HG03521 (cell line): ENCODE data around the gene RTL1.

ENCODE experiments used
- ATAC-seq: cut with Tn5 transposase; IDR thresholded peaks from one replicate; pipeline ENCODE4 v1.9.1; 2021; ENCODE audit warnings: mild to moderate bottlenecking, moderate library complexity; ENCODE audit not compliant: unreplicated experiment

RTL1 gene

DNA sequence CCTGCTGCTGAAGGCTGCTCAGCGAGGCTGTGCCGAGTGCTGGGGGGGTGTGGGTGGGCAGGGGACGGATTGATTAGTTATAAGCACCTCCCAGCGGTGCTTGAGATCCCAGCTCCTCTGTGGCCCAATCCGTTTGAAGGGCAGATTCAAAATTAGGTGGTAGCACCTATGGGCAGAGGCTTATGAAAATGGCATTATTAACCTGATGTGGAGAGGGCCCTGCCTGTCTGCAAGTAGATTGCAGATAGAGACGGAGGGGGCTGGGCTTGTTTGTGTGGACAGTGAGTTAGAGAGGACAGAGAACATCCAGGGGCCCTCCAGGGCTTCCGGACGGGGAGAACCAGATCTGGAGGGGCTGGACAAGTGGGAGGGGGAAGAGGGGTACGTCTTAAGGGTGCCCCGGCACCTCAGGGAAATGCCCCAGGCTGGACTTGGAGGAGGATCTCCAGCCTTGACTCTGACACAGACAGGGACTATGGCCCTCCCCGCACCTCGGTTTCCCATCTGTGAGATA, at the start of gene RTL1:
TSS of gene RTL1 (minus strand) at position 51 of the 514 bp plus-strand sequence. CDS start 18,934 bp downstream, outside the sequence.
- ATAC-seq, result no peak

DNA sequence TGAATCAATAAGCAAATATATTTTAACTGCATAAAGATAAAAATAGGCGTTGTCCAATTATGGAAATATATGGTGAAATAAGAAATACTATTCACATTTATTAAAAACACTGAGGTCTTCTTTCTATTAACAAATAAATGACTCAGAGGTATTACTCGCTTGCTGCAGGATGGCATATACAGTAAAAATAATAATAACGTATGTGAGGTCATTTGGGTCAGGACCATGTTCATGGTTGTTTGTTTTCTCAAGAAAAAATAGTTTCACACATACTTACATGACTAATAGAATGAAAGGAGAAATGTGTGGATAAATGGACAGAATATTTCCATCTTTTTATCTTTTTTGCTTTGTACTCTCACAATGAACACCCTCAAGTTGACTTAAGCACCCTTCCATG, 46.5 kb upstream of the RTL1 start:
- no peak for ATAC-seq

DNA sequence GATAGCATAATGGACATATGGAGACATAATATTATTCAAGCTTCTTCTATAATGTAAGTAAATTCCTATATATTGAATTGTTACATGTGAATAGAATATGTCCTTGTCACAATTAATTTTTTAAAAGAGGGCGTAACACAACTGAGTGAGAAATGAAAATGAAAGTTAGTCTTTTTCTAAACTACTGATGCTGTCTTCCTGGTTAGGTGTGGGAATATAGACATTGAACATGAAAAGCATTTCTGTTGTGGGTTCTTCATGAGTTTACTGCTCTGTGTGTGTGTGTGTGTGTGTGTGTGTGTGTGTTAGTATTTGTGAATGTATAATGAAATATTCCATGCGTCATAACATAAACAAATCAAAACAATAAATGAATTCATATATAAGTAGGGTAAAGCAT, 40.5 kb upstream of the RTL1 start:
- ATAC-seq, result no peak

- no peak for ATAC-seq
Measured at GRCh38 chr14:100930270-100930669, 26.7 kb upstream of the RTL1 start.

DNA sequence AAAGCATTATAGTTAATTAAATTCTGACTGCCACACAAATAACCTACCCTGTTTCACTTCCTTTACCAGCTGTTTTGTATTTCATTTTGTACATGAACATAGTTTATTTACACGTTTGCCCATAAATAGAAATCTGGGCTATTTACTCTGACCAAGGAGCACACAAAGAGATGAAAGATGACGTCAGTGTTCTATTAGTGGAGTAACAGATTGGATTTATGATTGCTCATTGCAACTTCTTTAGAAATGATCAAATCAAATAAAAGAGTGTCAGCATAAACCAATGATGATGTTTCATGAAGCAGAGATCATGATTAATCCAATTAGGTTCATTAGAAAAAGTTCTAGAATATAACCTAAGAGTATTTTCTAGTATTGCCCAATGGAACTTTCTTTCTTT, 12.0 kb upstream of the RTL1 start:
- no peak for ATAC-seq

DNA sequence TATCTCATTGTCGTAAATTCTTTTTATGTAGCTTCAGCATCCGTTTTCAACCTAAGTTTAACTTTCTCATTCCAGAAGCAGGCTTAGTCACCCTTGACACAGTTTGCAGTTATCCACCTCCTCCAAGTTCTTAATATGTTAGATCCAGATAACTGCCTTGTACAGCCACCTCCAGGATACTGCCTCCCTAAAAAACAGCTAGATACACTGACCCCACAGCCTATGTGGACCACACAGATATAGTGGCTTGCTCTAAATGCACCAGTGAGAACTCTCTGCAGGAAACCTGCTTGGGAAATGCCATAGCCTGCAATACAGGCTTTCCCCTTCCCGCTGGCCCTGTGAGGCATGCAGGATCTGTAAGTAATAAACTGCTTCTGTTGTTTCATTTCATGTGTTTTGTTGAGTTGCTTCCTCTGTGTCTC, 11.1 kb upstream of the RTL1 start:
- no peak for ATAC-seq

GRCh38 chr14:100911665-100912316, 8.3 kb upstream of the RTL1 start:
- no peak for ATAC-seq

- ATAC-seq, result no peak
Measured at GRCh38 chr14:100910888-100911664, 7.6 kb upstream of the RTL1 start.

DNA sequence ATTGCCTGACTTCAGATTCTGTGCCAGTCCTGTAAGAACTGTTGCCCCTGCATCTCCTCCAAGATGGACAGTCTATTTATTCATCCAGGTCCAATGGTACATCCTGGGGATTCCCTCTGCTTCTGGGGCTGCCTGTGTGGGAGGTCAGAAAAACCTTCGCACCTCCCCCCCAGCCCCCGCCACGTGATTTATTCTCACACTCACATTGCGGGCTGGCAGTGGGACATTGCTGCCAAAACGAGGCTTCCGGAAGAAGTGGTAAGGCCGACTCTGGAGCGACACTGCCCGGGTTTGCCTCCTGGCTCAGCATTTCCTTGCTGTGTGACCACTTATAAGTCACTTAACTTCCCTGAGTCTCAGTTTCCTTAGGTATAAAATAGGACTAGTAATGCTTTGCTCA, 5.9 kb upstream of the RTL1 start:
- no peak for ATAC-seq

- no peak for ATAC-seq
Measured at GRCh38 chr14:100907240-100907639, 3.7 kb upstream of the RTL1 start.

DNA sequence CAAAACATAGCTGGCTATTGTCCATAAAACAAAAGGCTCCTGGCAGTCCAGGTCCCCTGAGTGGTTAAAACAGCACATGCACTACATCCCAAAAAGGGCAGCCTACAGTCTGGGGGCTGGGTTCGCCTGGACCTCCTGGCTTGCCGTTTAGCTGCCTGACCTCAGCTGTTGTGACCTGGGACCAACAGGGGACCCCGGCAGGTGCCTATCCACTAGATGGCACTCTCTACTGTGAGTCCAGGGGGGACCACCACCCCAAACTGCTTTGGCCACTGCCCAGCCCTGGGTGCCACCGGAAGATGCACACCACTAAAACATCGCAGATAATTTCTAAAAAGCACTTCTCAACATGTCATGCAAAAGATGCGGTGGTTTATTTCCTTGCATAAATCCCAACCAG, 2.9 kb upstream of the RTL1 start:
- ATAC-seq, result no peak

DNA sequence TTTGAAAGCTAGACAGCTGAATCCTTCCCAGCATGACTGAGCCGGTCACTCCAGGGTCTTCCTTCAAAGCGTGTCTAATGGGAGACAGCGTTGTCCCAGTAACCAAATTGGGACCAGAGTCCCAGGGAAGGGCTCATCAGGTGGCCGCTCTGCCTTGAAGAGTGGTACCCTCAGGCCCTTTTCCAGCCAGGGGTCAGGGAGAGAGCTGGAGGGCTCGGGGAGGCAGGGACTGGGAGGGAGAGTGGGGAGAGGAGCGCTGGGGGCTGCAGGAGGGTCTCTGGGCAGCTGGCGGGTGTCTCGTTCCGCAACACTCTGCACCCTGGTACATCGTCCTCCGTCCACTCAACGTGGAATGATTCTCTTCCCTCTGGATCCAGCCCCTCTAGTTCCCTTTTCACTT, 1.6 kb upstream of the RTL1 start:
- no peak for ATAC-seq

- no peak for ATAC-seq
Measured at GRCh38 chr14:100904307-100905087, 975 bp upstream of the RTL1 start.

- no peak for ATAC-seq
Measured at GRCh38 chr14:100903134-100903468, 421 bp downstream of the RTL1 start.

DNA sequence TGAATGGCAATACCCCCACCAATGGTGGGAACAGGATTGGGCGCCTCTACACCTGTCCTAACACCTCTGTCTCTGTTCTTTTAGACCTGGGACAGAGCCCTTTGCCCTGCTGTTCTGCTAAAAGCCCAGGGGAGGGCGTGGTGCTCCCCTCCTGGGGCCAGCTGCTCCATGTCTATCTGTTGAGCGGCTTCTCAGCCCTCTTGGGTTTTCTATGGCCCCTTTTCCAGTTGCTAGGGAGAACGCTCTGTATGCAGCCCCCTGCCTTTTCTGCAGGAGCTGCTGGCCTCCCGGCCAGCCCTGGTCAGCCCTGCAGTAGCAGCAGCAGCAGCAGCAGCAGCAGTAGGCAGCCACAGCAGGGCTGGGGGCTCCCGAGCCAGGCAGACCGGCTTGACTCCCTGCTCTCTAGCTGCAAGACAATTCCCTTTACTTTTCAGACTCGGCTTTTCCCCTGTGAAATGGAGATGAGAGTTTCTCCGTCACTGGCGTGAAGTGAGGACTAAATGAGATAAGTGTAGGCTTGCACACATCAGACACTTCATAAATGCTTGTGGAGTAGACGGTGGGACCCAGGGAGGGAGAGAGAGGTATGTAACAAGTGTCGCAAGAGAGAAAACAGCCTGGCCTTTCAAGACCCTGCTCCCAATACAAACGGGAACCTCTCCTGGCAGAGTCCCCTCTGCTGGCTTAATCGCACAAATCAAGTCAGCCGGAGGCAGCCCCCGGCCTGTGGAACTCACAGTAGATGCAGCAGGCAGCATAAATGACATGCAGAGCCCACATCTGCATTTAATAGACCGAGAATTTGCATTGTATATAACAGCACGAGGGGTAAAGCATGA, 1.0 kb downstream of the RTL1 start:
- ATAC-seq, result no peak

- no peak for ATAC-seq
Measured at GRCh38 chr14:100901391-100902183, 1.9 kb downstream of the RTL1 start.

- no peak for ATAC-seq
Measured at GRCh38 chr14:100900837-100901390, 2.6 kb downstream of the RTL1 start.

- no peak for ATAC-seq
Measured at GRCh38 chr14:100899884-100900771, 3.4 kb downstream of the RTL1 start.
